Stimulated activated CD8-positive, alpha-beta memory T cell treated with anti-CD3 and anti-CD28 coated beads, Interleukin-15, amount 100 ng/mL, for 24 hours (primary cell): Measurements from ENCODE around the gene ACOX3.
"Not testable (repeated sequence)": the region's sequence is repeated elsewhere in the genome, so short reads cannot be mapped to it uniquely, and the experiment has no call there.

ENCODE experiments used
- DNase-seq: peaks from one replicate; pipeline ENCODE4 v3.0.0-alpha.2; 2020; ENCODE audit warnings: low read depth

ACOX3 gene

GRCh38 chr4:8433136-8433535 is 7.4 kb downstream of the ACOX3 start:
- no peak for DNase-seq

GRCh38 chr4:8431553-8431952 is 9.0 kb downstream of the ACOX3 start:
- no peak for DNase-seq

GRCh38 chr4:8428288-8429097 is 12.0 kb downstream of the ACOX3 start:
- DNase-seq = peak; percentile 96

- no peak for DNase-seq
These were observed 12.7 kb downstream of the ACOX3 start for GRCh38 chr4:8427761-8428287.

GRCh38 chr4:8427262-8427661 is 13.3 kb downstream of the ACOX3 start:
- DNase-seq = no peak

GRCh38 chr4:8422786-8423185 is 17.7 kb downstream of the ACOX3 start:
- DNase-seq = no peak

- DNase-seq = no peak
These were observed 18.2 kb downstream of the ACOX3 start for GRCh38 chr4:8422327-8422726.

- not testable (repeated sequence) for DNase-seq
These were observed 20.4 kb downstream of the ACOX3 start for GRCh38 chr4:8420151-8420550.

GRCh38 chr4:8419222-8420041 is 21.1 kb downstream of the ACOX3 start:
- no peak for DNase-seq

GRCh38 chr4:8417071-8417614 is 23.4 kb downstream of the ACOX3 start:
- no peak for DNase-seq

- DNase-seq = no peak
These were observed 26.1 kb downstream of the ACOX3 start for GRCh38 chr4:8414377-8414776.

GRCh38 chr4:8412288-8412687 is 28.2 kb downstream of the ACOX3 start:
- no peak for DNase-seq

- DNase-seq = no peak
These were observed 29.0 kb downstream of the ACOX3 start for GRCh38 chr4:8411351-8412180.

- DNase-seq = no peak
These were observed 29.8 kb downstream of the ACOX3 start for GRCh38 chr4:8410641-8411271.

- DNase-seq = no peak
These were observed 30.4 kb downstream of the ACOX3 start for GRCh38 chr4:8410066-8410625.

GRCh38 chr4:8409264-8410065 is 31.1 kb downstream of the ACOX3 start:
- DNase-seq = peak; percentile 10

GRCh38 chr4:8407756-8408155 is 32.8 kb downstream of the ACOX3 start:
- no peak for DNase-seq

GRCh38 chr4:8407316-8407715 is 33.2 kb downstream of the ACOX3 start:
- no peak for DNase-seq

GRCh38 chr4:8406887-8407286 is 33.6 kb downstream of the ACOX3 start:
- DNase-seq = not testable (repeated sequence)

GRCh38 chr4:8405516-8405875 is 35.0 kb downstream of the ACOX3 start:
- DNase-seq = no peak
